Neural progenitor cell (in vitro differentiated cells): Measurements from ENCODE around the gene CFAP161.

ENCODE experiments used
- CTCF ChIP-seq: fragments of 200-600 bp; sonication (generic); IDR thresholded peaks from 2 replicates; pipeline ENCODE4 v1.5.1; 2017; ENCODE audit warnings: antibody characterized with exemption, mild to moderate bottlenecking
- EZH2phosphoT487 ChIP-seq: fragments of 200-600 bp; sonication (generic); IDR thresholded peaks from 2 replicates; pipeline ENCODE4 v1.6.1; 2017; ENCODE audit warnings: antibody characterized with exemption

DNA sequence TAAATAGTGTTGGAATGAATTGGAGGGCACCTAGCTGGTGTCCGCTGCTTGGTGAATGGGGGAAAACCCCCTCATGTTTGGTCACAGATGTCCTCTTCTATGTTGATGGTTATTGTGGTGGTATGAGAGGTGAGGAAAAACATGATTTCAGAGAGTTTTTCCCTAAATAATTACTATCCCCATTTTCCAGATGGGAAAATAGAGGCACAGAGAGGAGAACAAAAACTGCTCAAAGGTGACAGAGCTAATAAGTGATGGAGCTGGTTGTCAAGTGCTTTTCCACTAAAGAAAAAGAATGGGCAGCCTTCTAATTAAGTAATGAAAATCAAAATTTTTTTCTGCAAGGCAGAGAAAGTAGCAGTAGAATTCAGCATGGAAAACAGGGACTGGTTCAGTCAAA lies 30.2 kb upstream of the CFAP161 start:
- TF ChIP-seq EZH2phosphoT487: no peak
- no peak for TF ChIP-seq CTCF
